Heart right ventricle (tissue), 16 donors: ENCODE results near the gene TTC9B. TPM values are rescaled to one million over a fixed set of nuclear protein-coding genes. Genes with fewer than 3 reads are reported as not detected.

ENCODE experiments used
- ATAC-seq, 8 donors: fragments of 200-7000 bp; cut with Tn5 transposase; one replicate each; pipeline ENCODE4 v1.9.1; 2020; ENCODE audit warnings: mild to moderate bottlenecking in 8 of 8, moderate library complexity in 8 of 8, moderate number of reproducible peaks in 1 of 8
- DNase-seq, 2 donors: peaks; one replicate each; pipeline ENCODE4 v3.0.0-alpha.2; 2020
- H3K27ac ChIP-seq, 10 donors: fragments of 200-600 bp; sonication (generic) in 2 of 10; one replicate each; pipeline versions ENCODE4 v1.5.0 to v1.8.0; 2020 to 2022; ENCODE audit warnings: mild to moderate bottlenecking in 3 of 10
- H3K27me3 ChIP-seq, 7 donors: fragments of 200-600 bp; one replicate each; pipeline ENCODE4 v1.8.0; 2021 to 2022; ENCODE audit warnings: mild to moderate bottlenecking in 2 of 7
- H3K36me3 ChIP-seq, 9 donors: fragments of 200-600 bp; sonication (generic) in 1 of 9; one replicate each; pipeline versions ENCODE4 v1.5.0 to v1.8.0; 2020 to 2022; ENCODE audit warnings: mild to moderate bottlenecking in 2 of 9
- H3K4me1 ChIP-seq, 9 donors: fragments of 200-600 bp; sonication (generic) in 1 of 9; one replicate each; pipeline versions ENCODE4 v1.5.0 to v1.8.0; 2020 to 2022; ENCODE audit warnings: mild to moderate bottlenecking in 4 of 9
- H3K4me3 ChIP-seq, 10 donors: fragments of 200-600 bp; sonication (generic) in 2 of 10; one replicate each; pipeline versions ENCODE4 v1.5.0 to v1.8.0; 2020 to 2022; ENCODE audit warnings: mild to moderate bottlenecking in 7 of 10, moderate library complexity in 2 of 10
- H3K9me3 ChIP-seq, 11 donors: fragments of 200-600 bp in 10 of 11; sonication (generic) in 2 of 11; one replicate each; pipeline versions ENCODE4 v1.5.0 to v1.8.0; 2013 to 2022; ENCODE audit warnings: mild to moderate bottlenecking in 2 of 11, control low read depth in 1 of 11, moderate library complexity in 1 of 11
- WGBS, 2 donors: extraction: QIAGEN DNeasy Blood & Tissue Kit; methylation state at CpG; one replicate each; pipeline ENCODE4 v1.1.7; 2013; ENCODE audit warnings: inconsistent platforms in 1 of 2; 5-methylcytosine and 5-hydroxymethylcytosine counted together
- intact Hi-C, 10 donors: fragments of 100-400 bp; cut with DNase I; formaldehyde crosslinking; loops; one replicate each; pipeline versions ENCODE4 v1.11.1 to v1.14.2; 2022
- polyA plus RNA-seq, 2 donors: library from polyadenylated mRNA; stranded (reverse); fragments of 200-250 nt; gene quantifications; one replicate each; pipeline ENCODE4 v1.2.3, GENCODE V29; 2013
- total RNA-seq, 10 donors: library from RNA; stranded (reverse); fragmentation: NEBNext Ultra II Directional in 3 of 10; extraction: Animal tissue kit (Norgen Biotek cat#: 25700) in 3 of 10; gene quantifications; one replicate each; pipeline versions ENCODE4 v1.2.1 to v1.2.4, GENCODE V29; 2021 to 2023
- TF ChIP-seq, protein P1 (sequence below), 9 donors: fragments of 200-600 bp; sonication (generic) in 2 of 9; IDR thresholded peaks; one replicate each; pipeline versions ENCODE4 v1.5.0 to v1.8.0; 2021 to 2022; ENCODE audit warnings: antibody characterized with exemption in 9 of 9, mild to moderate bottlenecking in 5 of 9, moderate library complexity in 1 of 9
- donor health status: Arrhythmogenic right ventricular cardiomyopathy.
- donor health status: ischemic (EF 13 %, LVEDD 7.1; RV severe dilation, severe dysfunction).
- donor health status: healthy with polysubstance abuse.
- donor health status: DM: no; HTN: yes; CAD: no.
- donor health status: DM: no; HTN: no; CAD: no.
- donor health status: ischemic (EF 25% LVEDD 6.9; RV normal size, moderate dysfunction).
- donor health status: ischemic (EF 25% LVEDD 5.7; RV mildly dilated, moderate dysfunction).
- donor health status: healthy.
- donor health status: DM: yes; HTN: yes; CAD: no.
- donor health status: Ischemic cardiomyopathy.
- donor health status: ischemic (EF 35%, LVEDD 5.7; RV mildly dilated, moderate dysfunction).
- donor health status: nonischemic (EF 11% LVEDD 7.7; RV severe dilation, severe dysfunction).
- donor health status: DM: yes; HTN: yes; CAD: no.
- donor health status: PGD.
- donor health status: ischemic (EF 29% LVEDD 5.4; RV normal size, mild dysfunction).
- donor health status: nonischemic (EF 23%, LVEDD 6.1; RV moderate dilation, normal function).

The TTC9B gene
- total and polyA plus RNA-seq, 12 donors: not detected

DNA sequence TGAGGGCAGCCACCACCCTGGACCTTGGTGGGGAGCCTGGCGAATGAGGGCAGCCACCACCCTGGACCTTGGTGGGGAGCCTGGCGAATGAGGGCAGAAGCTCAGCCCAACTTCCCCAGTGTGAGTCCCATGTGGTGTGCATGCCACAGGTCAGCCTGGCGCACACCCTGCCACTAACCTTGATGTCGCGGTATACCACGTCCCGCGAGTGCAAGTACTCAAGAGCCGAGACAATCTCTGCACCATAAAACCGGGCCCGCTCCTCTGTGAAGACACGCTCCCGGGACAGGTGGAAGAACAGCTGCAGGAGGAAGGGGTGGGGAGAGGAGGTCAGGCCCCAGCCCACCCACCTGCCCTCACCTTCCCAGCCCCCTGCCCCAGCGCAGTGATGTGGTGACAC lies 19.6 kb upstream of the TTC9B start:
- Histone ChIP-seq H3K4me3 (no peak overlapping the region), H3K27ac (no peak overlapping the region), H3K9me3 (no peaks in the 10 kb centered on the region), H3K36me3 (peaks cover 0 to 96% (median 46%) of the 10 kb centered on the region in 9 donors), H3K27me3 (no peaks in the 10 kb centered on the region), H3K4me1 (peaks cover 12 to 21% (median 18%) of the 10 kb centered on the region in 9 donors)
- 93 to 96% methylated on average over 14 of the region's 14 CpGs for WGBS, 2 donors
- intact Hi-C loops: no loop called here
- TF ChIP-seq, protein P1, sequence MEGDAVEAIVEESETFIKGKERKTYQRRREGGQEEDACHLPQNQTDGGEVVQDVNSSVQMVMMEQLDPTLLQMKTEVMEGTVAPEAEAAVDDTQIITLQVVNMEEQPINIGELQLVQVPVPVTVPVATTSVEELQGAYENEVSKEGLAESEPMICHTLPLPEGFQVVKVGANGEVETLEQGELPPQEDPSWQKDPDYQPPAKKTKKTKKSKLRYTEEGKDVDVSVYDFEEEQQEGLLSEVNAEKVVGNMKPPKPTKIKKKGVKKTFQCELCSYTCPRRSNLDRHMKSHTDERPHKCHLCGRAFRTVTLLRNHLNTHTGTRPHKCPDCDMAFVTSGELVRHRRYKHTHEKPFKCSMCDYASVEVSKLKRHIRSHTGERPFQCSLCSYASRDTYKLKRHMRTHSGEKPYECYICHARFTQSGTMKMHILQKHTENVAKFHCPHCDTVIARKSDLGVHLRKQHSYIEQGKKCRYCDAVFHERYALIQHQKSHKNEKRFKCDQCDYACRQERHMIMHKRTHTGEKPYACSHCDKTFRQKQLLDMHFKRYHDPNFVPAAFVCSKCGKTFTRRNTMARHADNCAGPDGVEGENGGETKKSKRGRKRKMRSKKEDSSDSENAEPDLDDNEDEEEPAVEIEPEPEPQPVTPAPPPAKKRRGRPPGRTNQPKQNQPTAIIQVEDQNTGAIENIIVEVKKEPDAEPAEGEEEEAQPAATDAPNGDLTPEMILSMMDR (IDR thresholded peaks at IDR 0.05): no peak
- DNase-seq (no peak), ATAC-seq (no peak)

DNA sequence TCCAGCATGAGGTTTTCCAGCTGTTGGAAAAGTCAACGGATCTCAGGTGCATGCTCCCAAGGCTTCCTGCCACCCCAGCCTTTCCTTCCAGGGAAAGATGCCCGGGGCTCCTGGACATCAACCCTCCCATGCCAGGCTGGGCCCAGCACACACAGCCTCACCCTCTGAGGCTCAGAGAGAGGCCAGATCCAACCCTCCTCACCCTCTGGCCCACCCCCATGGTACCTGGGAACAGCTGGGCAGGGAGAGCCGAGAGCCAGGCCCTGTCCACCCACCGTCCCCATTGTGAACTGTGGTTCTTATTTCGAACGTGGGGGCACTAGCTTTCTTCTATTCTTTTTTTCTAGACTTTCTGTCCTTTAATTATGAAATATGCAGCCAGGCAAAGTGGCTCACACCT lies 18.2 kb upstream of the TTC9B start:
- no peak for DNase-seq
- Histone ChIP-seq H3K36me3 (peaks cover 0 to 89% (median 46%) of the 10 kb centered on the region in 9 donors), H3K27me3 (no peaks in the 10 kb centered on the region), H3K4me1 (peaks cover 4 to 20% (median 12%) of the 10 kb centered on the region in 9 donors), H3K27ac (no peak overlapping the region), H3K4me3 (no peak overlapping the region), H3K9me3 (no peaks in the 10 kb centered on the region)
- no peak for ATAC-seq
- 90 to 92% methylated on average over 6 of the region's 6 CpGs for WGBS, 2 donors
- TF ChIP-seq, protein P1 (IDR thresholded peaks at IDR 0.05): no peak
- intact Hi-C loops: no loop called here

DNA sequence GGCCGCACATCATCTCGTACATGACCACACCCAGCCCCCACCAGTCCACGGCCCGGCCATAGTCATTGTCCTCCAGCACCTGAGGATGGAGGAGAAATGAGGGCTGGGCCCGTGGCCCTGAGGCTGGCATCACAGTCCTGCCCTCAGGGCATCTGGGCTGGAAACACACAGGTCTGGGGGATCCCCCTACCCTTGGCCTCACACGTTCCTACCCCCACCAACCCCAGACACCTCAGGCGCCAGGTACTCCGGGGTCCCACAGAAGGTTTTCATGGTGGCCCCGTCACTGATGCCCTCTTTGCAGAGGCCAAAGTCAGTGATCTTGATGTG lies 17.8 kb upstream of the TTC9B start:
- Histone ChIP-seq H3K36me3 (peaks cover 0 to 85% (median 46%) of the 10 kb centered on the region in 9 donors), H3K4me3 (no peak overlapping the region), H3K27me3 (no peaks in the 10 kb centered on the region), H3K4me1 (peaks cover 7 to 20% (median 13%) of the 10 kb centered on the region in 9 donors), H3K9me3 (no peaks in the 10 kb centered on the region), H3K27ac (no peak overlapping the region)
- ATAC-seq (no peak), DNase-seq (no peak)
- WGBS, 2 donors: 94 to 96% methylated on average over 9 of the region's 9 CpGs
- TF ChIP-seq, protein P1 (IDR thresholded peaks at IDR 0.05): no peak
- intact Hi-C loops: no loop called here

DNA sequence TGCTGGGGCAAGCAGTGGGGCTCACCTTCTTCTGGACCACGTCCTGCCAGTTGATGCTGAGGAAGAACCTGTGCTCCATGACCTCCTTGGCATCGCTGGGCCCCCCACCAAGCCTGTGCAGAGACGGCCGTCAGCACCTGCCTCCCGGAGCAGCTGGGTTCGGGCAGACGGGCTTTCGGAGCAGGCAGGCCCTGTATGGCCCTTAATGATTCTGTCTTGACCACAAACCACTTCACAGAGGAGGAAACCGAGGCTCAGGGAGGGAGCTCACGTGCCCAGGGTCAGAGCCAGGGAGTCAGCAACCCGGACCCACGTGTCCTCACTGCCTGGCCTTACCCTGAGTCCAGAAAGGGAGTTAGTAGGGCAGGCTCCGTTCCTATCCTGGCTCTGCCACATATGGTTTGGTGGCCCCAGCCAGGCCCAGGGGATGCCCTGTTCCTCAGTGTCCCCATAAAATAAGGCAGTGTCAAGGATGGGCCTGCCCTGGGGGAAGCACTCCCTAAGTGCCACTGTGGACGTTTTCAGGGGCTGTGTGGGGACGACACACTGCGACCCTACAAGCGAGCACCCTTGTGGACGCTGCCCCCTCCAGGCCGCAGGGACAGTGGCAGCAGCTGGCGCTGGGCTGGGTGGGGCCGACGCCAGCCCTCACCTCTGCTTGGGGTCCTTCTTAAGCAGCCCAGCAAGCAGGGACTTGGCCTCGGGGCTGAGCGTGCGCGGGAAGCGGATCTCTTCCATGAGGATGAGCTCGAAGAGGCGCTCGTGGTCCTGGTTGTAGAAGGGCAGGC lies 17.2 kb upstream of the TTC9B start:
- Histone ChIP-seq H3K4me1 (peaks cover 7 to 24% (median 16%) of the 10 kb centered on the region in 9 donors), H3K4me3 (no peak overlapping the region), H3K36me3 (peaks cover 0 to 80% (median 43%) of the 10 kb centered on the region in 9 donors), H3K27me3 (no peaks in the 10 kb centered on the region), H3K27ac (no peak overlapping the region), H3K9me3 (no peaks in the 10 kb centered on the region)
- DNase-seq (no peak), ATAC-seq (no peak)
- WGBS, 2 donors: 83 to 89% methylated on average over 30 of the region's 30 CpGs
- intact Hi-C loops: no loop called here
- TF ChIP-seq, protein P1 (IDR thresholded peaks at IDR 0.05): no peak
